ENCODE measurements around the gene DBN1.

- no peak for TF ChIP-seq EZH2 (IDR thresholded peaks at IDR 0.05; ENCODE audit: borderline replicate concordance, low read depth, low read length, severe bottlenecking)
- TF ChIP-seq, protein P1, sequence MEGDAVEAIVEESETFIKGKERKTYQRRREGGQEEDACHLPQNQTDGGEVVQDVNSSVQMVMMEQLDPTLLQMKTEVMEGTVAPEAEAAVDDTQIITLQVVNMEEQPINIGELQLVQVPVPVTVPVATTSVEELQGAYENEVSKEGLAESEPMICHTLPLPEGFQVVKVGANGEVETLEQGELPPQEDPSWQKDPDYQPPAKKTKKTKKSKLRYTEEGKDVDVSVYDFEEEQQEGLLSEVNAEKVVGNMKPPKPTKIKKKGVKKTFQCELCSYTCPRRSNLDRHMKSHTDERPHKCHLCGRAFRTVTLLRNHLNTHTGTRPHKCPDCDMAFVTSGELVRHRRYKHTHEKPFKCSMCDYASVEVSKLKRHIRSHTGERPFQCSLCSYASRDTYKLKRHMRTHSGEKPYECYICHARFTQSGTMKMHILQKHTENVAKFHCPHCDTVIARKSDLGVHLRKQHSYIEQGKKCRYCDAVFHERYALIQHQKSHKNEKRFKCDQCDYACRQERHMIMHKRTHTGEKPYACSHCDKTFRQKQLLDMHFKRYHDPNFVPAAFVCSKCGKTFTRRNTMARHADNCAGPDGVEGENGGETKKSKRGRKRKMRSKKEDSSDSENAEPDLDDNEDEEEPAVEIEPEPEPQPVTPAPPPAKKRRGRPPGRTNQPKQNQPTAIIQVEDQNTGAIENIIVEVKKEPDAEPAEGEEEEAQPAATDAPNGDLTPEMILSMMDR (IDR thresholded peaks at IDR 0.05; ENCODE audit: borderline replicate concordance, extremely low read depth, low read length, poor library complexity, severe bottlenecking), result no peak
Observed at GRCh38 chr5:177474846-177475562, 1.6 kb upstream of the DBN1 start.
